IPS-15b (cell line): ENCODE results near the gene LIPM.

Experiments used
- H3K27me3 ChIP-seq: one replicate; pipeline ENCODE4 v1.6.1; 2013; ENCODE audit warnings: low read length; ENCODE audit not compliant: control insufficient read depth, insufficient read depth
- H3K36me3 ChIP-seq: one replicate; pipeline ENCODE4 v1.6.1; 2013; ENCODE audit warnings: low read length; ENCODE audit not compliant: control insufficient read depth, insufficient read depth
- H3K4me1 ChIP-seq: one replicate; pipeline ENCODE4 v1.6.1; 2013; ENCODE audit warnings: mild to moderate bottlenecking, low read length; ENCODE audit not compliant: control insufficient read depth, insufficient read depth
- H3K4me3 ChIP-seq: one replicate; pipeline ENCODE4 v1.5.1; 2013; ENCODE audit warnings: low read depth, low read length
- H3K9ac ChIP-seq: one replicate; pipeline ENCODE4 v1.6.1; 2013; ENCODE audit warnings: low read depth, mild to moderate bottlenecking, low read length
- H3K9me3 ChIP-seq: one replicate; pipeline ENCODE4 v1.6.1; 2013; ENCODE audit warnings: mild to moderate bottlenecking, low read length; ENCODE audit not compliant: control insufficient read depth, insufficient read depth

Gene LIPM

DNA sequence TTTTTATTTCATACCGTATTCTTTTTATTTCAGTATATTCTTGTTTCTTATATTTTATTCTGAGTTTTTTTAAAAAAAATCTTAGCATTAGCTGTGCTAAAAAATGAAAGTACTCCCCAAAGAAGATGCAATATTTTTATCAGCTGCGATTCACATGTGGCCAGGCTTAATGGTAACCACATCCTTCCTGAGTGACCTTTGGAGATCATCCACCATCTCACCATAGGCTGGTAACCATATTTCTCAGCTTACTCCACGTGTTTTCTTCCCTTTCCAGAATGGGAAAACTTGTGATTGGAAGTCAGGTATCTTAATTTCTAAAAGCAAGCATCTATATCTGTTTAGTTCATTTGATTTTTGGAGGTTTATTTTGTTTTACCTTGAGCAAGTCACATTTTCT, 18.8 kb upstream of the LIPM start:
- no peak overlapping the region for H3K9ac ChIP-seq
- H3K4me1 ChIP-seq, result no peaks in the 10 kb centered on the region
- no peak overlapping the region for H3K4me3 ChIP-seq
- H3K9me3 ChIP-seq, result no peaks in the 10 kb centered on the region
- H3K36me3 ChIP-seq, result no peaks in the 10 kb centered on the region
- H3K27me3 ChIP-seq, result no peaks in the 10 kb centered on the region

DNA sequence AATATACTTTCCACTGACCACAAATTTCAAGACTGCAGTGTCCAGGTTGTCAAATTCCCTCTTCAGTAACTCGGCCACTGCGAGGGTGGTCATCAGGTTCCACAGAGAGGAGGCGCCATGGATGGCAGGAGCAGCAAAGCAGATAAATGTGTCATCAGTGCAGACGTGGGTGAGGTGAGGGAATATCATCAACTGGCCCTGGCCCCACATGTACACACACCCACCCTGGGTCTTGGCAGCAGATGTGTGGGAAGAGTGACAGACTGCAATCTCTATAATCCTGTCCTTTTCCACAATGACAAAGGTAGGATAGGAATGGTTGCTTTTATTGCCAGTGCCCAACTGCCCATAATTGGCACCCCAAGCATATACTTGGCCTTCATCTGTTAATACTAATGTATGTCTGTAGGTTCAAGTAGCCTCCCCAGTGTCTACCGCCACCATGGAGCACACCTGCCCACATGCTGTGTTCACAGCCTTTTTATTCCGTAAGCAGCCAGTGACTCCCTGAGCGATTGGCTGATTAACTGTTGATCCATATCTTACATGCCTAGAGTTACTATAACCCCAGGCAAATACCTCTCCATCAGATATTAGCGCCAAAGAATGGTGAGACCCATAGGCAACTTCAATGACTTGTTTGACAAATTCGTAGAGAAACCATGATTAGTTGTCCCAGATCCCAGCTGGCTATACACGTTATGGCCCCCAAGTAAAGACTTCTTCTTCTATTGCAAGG, 16.3 kb upstream of the LIPM start:
- no peak overlapping the region for H3K9ac ChIP-seq
- no peaks in the 10 kb centered on the region for H3K9me3 ChIP-seq
- no peaks in the 10 kb centered on the region for H3K27me3 ChIP-seq
- no peaks in the 10 kb centered on the region for H3K4me1 ChIP-seq
- H3K4me3 ChIP-seq, result no peak overlapping the region
- H3K36me3 ChIP-seq, result no peaks in the 10 kb centered on the region

DNA sequence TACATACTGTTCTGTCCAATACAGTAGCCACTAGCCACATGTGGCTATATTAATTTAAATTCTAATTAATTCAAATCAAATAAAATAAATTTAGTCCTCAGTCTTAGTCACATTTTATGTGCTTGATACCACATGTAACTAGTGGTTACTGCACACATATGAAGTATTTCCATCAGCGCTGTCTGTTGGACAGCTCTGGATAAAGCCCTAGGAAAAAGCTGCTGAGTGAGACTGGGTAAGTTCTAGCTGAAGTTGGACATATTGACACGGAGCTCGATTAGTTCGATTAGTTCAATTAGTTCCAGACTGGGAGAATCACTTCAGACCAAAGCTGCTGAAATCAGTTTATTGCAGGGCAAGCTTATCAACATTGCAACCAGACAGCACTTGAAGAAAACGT, 15.1 kb upstream of the LIPM start:
- Histone ChIP-seq H3K9ac (no peak overlapping the region), H3K27me3 (no peaks in the 10 kb centered on the region), H3K9me3 (no peaks in the 10 kb centered on the region), H3K4me1 (no peaks in the 10 kb centered on the region), H3K36me3 (no peaks in the 10 kb centered on the region), H3K4me3 (no peak overlapping the region)

DNA sequence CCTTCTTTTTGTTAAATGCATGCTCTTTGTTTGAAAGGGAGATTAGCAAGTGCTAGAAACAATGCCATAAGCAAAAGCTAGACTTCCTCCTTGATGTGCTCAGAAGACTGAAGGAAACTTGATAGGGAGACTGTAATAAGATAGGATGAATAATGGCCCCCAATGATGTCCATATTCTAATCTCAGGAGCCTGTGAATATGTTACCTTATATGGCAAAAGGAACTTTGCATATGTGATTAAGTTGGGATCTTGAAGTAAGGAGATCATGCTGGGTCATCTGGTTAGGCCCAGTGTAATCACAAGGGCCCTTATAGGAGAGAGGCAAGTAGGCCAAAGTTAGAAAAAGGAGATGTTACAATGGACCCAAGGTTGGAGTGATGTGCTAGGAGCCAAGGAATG, 13.6 kb upstream of the LIPM start:
- no peaks in the 10 kb centered on the region for H3K27me3 ChIP-seq

DNA sequence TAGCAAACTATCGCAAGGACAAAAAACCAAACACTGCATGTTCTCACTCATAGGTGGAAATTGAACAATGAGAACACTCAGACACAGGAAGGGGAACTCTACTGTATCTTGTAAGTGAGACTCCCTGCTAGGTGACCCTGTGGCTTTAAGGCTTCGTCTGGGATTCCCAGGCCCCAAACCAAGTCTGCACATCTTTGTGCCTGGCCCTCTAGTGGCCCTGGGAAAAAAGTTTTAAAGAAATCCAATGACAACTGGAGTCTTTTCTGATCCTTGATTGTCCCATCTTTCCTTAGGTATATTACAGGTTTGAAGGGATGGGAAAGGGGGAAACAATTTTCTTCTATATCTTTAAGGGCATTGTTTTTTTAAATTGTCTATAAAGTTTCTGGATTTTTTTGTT, 10.6 kb upstream of the LIPM start:
- Histone ChIP-seq H3K36me3 (no peaks in the 10 kb centered on the region), H3K9ac (no peak overlapping the region), H3K4me1 (no peaks in the 10 kb centered on the region), H3K4me3 (no peak overlapping the region), H3K27me3 (no peaks in the 10 kb centered on the region), H3K9me3 (no peaks in the 10 kb centered on the region)

More for the DNA sequence above, 13.6 kb upstream of the LIPM start:
- Histone ChIP-seq H3K9me3 (no peaks in the 10 kb centered on the region), H3K4me3 (no peak overlapping the region), H3K9ac (no peak overlapping the region), H3K36me3 (no peaks in the 10 kb centered on the region), H3K4me1 (no peaks in the 10 kb centered on the region)

DNA sequence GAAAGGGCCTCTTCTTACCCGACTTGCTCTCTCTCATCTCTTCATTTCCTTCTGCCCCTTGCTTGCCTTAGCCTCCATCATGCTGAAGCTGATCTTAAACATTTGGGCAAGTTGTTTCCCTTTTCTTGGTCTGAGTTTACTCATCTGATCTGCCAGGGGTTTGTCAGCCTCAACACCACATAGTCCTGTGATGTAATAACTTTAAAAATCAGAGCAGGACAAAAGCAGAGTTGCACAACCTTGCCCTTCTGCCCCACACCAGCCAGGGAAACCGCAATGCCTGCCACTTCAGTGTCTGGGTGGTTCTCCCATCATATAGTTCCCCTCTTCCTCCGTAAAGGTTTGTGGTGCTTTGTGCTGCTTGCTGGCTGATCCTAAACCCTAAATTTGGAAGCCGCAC, 9.9 kb upstream of the LIPM start:
- Histone ChIP-seq H3K27me3 (no peaks in the 10 kb centered on the region), H3K4me3 (no peak overlapping the region), H3K9ac (no peak overlapping the region), H3K9me3 (no peaks in the 10 kb centered on the region), H3K36me3 (no peaks in the 10 kb centered on the region), H3K4me1 (no peaks in the 10 kb centered on the region)

GRCh38 chr10:88793712-88794299, 8.7 kb upstream of the LIPM start:
- Histone ChIP-seq H3K4me3 (no peak overlapping the region), H3K4me1 (no peaks in the 10 kb centered on the region), H3K9me3 (no peaks in the 10 kb centered on the region), H3K36me3 (no peaks in the 10 kb centered on the region), H3K9ac (no peak overlapping the region), H3K27me3 (no peaks in the 10 kb centered on the region)

DNA sequence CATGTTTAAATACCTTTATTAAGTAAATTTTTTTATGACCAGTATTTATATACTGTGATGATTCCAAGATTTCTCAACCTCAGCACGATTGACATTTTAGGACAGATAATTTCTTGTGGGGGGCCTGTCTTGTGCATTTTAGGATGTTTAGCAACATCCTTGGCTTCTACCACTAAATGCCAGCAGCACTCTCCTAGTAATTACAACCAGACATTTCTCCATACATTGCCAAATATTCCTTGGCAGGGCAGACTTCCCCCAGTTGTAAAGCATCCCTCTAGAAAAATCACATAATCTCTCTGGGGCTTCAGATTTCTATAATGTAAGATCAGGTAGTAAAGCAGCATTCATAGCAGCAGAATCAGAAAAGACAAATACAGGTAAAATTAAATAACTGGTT, 7.8 kb upstream of the LIPM start:
- no peaks in the 10 kb centered on the region for H3K9me3 ChIP-seq
- no peak overlapping the region for H3K9ac ChIP-seq
- H3K27me3 ChIP-seq, result no peaks in the 10 kb centered on the region
- no peaks in the 10 kb centered on the region for H3K36me3 ChIP-seq
- no peaks in the 10 kb centered on the region for H3K4me1 ChIP-seq
- H3K4me3 ChIP-seq, result no peak overlapping the region

- Histone ChIP-seq H3K9me3 (no peaks in the 10 kb centered on the region), H3K27me3 (no peaks in the 10 kb centered on the region), H3K4me3 (no peak overlapping the region), H3K9ac (no peak overlapping the region), H3K4me1 (peaks cover 6% of the 10 kb centered on the region), H3K36me3 (no peaks in the 10 kb centered on the region)
Observed at GRCh38 chr10:88800152-88801125, 2.1 kb upstream of the LIPM start.

DNA sequence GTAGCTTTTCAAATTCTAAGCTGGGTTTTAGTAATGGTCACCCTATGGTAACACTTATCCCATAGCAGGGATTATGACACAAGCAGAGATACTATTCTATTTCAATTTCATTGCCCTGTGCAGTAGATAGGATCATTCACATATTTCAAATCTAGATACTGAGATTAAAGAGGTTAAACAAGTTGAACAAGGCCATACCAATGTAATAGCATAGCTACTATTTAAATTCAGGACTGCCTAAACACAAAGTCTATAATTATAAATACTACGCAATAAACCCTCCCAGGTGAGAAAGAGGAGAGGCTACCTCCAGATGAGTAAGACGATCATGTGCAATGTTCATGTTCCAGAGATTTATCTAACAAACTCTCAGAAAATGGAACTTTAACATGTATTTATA, 1.1 kb downstream of the LIPM start:
- no peak overlapping the region for H3K4me3 ChIP-seq
- no peaks in the 10 kb centered on the region for H3K9me3 ChIP-seq
- peaks cover 6% of the 10 kb centered on the region for H3K4me1 ChIP-seq
- no peak overlapping the region for H3K9ac ChIP-seq
- no peaks in the 10 kb centered on the region for H3K27me3 ChIP-seq
- no peaks in the 10 kb centered on the region for H3K36me3 ChIP-seq

GRCh38 chr10:88804083-88804812, 1.7 kb downstream of the LIPM start:
- Histone ChIP-seq H3K9ac (no peak overlapping the region), H3K4me3 (no peak overlapping the region)

More at GRCh38 chr10:88804083-88804812, 1.7 kb downstream of the LIPM start:
- Histone ChIP-seq H3K27me3 (no peaks in the 10 kb centered on the region), H3K4me1 (peaks cover 6% of the 10 kb centered on the region), H3K36me3 (no peaks in the 10 kb centered on the region), H3K9me3 (no peaks in the 10 kb centered on the region)
